Raji (cell line): ENCODE data around the gene TFAP2B.

ENCODE experiments used
- POLR2A ChIP-seq: IDR thresholded peaks from 2 replicates; pipeline ENCODE4 v1.6.1; 2011; ENCODE audit warnings: low read depth, low read length, control low read depth; ENCODE audit not compliant: insufficient read depth

TFAP2B gene

GRCh38 chr6:50818673-50819072 lies at the start of gene TFAP2B:
TSS of gene TFAP2B (plus strand) at chr6:50818871. CDS start at chr6:50818892, 21 bp downstream.
- no peak for TF ChIP-seq POLR2A

DNA sequence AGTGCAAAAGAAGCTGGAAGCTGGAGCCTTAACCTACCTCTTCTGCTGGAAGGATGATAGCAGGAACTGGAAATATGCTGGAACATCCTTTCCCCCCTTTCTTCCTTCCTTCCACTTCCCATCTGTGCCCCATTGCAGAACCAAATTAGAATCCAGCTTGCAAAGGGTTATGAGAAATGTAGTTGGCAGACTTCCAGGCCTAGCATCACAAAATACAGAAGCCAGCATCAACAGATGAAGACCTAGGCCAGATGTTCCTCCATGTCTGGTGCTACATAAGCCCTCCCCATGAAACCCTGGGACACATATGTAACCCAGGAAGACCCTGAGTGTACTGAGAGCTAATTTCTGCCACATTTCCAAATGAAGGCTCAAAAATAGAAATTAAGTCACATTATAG lies 40.0 kb upstream of the TFAP2B start:
- TF ChIP-seq POLR2A = no peak

- no peak for TF ChIP-seq POLR2A
Observed at GRCh38 chr6:50780382-50780781, 38.3 kb upstream of the TFAP2B start.

DNA sequence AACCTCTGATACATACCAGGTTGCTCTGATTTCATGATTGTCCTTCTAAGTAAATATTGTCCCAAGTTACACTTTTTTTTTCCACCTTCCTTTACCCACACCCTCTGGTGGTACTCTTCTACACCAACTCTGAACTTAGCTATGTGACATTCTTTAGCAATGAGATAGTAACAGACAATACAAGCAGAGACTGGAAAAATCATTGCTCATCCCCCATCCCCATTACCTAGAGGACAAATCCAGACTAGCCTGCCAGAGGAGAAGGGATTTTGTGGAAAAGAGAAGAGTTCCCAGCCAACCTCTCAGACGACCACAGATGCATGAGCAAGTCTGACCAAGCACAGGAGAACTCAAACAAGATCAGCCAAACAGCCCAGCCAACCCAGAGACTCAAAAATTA lies 32.8 kb upstream of the TFAP2B start:
- no peak for TF ChIP-seq POLR2A

GRCh38 chr6:50791900-50792508 lies 26.7 kb upstream of the TFAP2B start:
- TF ChIP-seq POLR2A = no peak

GRCh38 chr6:50792771-50793170 lies 25.9 kb upstream of the TFAP2B start:
- TF ChIP-seq POLR2A = no peak

- TF ChIP-seq POLR2A = no peak
Observed at GRCh38 chr6:50795574-50795973, 23.1 kb upstream of the TFAP2B start.

GRCh38 chr6:50804283-50804682 lies 14.4 kb upstream of the TFAP2B start:
- no peak for TF ChIP-seq POLR2A

- TF ChIP-seq POLR2A = no peak
Observed at GRCh38 chr6:50807035-50807434, 11.6 kb upstream of the TFAP2B start.

- TF ChIP-seq POLR2A = no peak
Observed at GRCh38 chr6:50815436-50816114, 3.1 kb upstream of the TFAP2B start.

DNA sequence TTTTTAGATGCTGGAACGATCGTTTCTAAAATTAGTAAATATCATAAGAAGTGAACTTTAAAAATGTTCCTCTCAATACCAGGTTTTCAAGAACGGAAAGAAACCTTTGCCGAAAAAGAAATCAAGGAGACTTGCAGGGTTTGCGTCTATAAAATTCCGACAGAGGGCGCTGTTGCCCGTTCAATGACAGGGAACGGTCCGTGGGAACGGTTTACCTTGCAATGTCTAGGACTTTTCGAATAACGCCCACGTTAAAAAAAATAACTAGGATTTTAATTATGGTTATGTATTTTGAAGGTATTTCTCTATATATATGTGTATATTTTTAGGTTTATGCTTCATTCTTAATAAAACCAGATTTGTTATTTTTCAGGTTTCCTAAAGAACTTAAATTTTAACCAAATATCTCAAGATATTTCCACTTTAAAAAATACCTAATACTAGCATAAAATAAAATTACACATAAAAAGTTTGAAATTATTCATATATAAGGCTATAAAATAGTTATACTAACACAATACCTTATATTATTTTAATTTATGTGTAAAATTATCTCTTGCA lies 2.5 kb upstream of the TFAP2B start:
- no peak for TF ChIP-seq POLR2A

DNA sequence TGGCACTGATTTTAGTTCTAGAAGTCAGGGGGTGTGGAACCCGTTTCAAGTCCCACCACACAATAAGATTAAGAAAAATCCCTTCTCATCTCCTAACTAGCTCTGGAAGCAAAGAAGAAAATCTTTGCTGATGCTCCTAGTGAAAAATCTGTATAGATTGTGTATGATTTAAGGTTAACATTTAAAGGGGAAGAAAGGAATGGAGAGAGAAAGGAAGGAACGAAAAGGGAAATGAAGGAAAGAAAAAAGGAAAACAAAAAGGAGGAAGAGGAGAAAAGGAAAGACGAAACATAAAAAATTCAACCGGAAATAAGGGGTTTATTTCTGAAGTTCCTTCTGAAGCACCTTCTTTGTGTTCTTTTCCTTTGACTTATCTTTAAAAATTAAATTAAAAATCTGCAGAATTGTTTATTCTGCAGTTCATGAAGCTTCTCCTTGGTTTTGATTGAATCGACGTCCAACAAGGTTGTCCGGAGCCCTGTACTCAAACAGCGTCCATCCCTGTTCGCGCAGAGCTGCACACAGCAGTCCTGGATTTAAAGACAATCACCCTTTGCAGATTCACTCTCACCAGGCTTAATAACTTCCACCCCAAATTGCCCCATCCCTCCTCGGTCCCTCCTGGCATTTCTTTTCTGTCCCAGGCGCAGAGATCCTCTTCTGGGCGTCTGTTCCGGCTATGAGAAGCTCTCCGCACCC lies 1.6 kb upstream of the TFAP2B start:
- no peak for TF ChIP-seq POLR2A

- TF ChIP-seq POLR2A = no peak
Observed at GRCh38 chr6:50817646-50817950, 1.1 kb upstream of the TFAP2B start.

DNA sequence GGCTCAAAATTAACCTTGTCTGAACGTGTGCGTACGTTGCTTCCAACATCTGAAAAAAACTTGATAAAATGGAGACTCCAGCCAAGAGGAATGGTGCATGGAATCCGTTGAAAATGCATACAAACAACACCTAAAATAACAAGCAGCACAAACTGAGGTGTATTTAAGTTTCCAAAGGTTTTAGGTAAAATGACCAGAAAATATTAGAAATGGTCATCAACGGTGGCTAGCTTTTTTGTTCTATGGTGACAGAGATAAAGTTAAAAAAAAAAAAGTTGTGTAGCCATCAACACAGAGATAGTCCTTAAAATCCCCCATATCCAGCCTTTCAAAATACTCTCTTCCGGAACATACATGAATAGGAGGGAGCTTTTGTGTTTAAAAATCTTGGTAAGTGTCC lies 651 bp upstream of the TFAP2B start:
- TF ChIP-seq POLR2A = no peak

GRCh38 chr6:50819466-50819903 lies 814 bp downstream of the TFAP2B start:
- TF ChIP-seq POLR2A = no peak
